ENCODE results near the gene CHCHD5.
"Not testable (repeated sequence)": the region's sequence is repeated elsewhere in the genome, so short reads cannot be mapped to it uniquely, and the experiment has no call there.

CHCHD5 gene, protein sequence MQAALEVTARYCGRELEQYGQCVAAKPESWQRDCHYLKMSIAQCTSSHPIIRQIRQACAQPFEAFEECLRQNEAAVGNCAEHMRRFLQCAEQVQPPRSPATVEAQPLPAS

DNA sequence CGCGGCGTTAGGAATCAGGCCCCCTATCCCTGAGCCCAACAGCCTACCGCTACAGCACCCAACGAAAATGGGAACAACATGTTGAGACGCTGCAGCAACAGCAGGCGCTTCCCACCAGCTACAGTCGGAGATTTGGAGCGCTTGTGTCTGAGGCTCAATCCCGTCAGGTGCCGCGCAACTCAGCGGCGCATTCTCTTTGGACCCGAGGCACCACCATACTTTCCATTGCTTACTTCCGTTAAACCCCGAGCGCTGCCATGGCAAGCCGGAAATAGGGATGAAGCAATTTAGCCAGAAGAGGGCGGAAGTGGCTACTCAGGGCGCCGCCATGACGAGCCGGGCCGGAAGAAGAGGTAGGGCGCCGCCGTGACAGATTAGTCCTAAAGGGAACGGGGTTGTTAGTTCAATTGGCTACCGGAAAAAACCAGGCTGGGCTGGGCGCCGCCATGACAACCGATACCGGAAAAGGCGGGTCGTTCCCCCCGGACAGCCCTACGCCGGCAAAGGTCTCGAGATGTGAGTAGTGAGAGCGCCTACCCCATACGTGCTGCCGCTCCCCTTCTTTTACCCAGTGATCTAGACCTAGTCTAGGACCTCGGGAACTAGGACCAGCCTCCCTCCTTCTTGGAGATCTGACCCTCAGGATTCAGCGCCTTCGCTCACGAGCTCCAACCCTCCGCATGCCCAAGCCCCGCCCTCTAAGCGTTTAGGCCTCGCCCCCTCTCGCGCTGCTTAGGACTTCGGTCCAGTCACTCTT, at the start of gene CHCHD5:
CHCHD5 (plus strand) TSS at position 476 of the 757 bp plus-strand sequence; CDS start at position 515, 39 bp downstream.
- in situ Hi-C loops (cut with HindIII; ENCODE audit: low sequenced_read_pairs) = no loop called here

DNA sequence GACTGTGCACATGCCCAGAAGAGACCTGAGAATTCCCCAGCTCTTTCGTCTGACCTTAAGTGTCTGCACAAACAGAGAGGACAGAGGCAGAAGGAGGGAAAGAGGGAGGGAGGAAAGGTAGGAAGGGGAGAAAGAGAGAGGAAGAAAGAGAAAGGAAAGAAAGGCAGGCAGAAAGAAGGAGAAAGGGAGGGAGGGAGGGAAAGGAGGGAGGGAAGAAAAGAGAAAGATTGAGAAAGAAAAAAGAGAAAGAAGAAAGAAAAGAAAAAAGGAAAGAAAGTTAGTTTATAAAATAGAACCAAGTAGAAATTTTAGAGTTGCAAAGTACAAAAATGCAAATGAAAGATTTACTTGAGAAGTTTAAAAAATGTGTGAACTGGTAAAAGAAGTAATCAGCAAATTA, 49.6 kb upstream of the CHCHD5 start:
- in situ Hi-C loops (cut with HindIII; ENCODE audit: low sequenced_read_pairs) = loop anchor here (5.0 kb wide), 1 partner anchor 42 kb away; no protein-coding TSS in a partner anchor

DNA sequence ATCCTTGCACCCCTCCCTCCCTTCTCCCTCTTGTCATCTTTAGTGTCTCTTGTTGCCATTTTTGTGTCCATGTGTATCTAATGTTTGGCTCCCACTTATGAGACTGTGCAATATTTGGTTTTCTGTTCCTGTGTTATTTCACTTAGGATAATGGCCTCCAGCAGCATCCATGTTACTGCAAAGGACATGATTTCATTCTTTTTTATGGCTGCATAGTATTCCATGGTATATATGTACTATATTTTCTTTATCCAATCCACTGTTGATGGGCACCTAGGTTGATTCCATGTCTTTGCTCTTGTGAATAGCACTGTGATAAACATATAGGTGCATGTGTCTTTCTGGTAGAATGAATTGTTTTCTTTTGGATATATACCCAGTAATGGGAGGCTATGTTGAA, 47.7 kb upstream of the CHCHD5 start:
- in situ Hi-C loops (cut with HindIII; ENCODE audit: low sequenced_read_pairs) = not testable (repeated sequence)

DNA sequence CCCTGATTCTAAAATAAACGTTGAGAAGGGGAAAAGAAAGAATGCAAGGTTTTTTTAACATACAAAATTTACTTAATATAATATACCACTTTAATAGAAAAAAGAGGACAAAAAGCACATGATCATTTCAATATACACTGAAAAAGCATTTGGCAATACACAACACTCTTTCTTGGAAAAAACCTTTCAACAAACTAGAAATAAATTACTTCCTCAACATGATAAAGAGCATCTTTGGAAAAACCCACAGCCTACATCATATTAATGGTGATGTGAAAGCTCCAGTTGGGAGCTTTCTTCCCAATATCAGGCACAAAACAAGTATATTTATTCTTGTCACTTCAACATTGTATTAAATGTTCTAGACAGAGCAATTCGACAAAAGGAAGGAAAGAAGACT, 45.1 kb upstream of the CHCHD5 start:
- in situ Hi-C loops (cut with HindIII; ENCODE audit: low sequenced_read_pairs) = no loop called here

DNA sequence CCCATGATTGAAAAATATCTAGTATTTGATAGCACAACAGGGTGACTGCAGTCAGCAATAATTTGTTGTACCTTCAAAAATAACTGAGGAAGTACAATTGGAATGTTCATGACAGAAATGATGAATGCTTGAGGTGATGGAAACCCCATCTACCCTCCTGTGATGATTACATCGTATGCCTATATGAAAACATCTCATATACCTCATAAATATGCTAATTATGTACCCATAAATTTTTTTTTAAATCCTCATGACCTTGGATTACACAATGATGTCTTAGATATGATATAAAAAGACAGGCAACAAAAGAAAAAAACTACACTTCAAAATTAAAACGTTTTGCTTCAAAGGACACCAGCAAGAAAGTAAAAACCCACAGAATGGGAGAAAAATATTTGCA, 43.5 kb upstream of the CHCHD5 start:
- in situ Hi-C loops (cut with HindIII; ENCODE audit: low sequenced_read_pairs) = no loop called here

DNA sequence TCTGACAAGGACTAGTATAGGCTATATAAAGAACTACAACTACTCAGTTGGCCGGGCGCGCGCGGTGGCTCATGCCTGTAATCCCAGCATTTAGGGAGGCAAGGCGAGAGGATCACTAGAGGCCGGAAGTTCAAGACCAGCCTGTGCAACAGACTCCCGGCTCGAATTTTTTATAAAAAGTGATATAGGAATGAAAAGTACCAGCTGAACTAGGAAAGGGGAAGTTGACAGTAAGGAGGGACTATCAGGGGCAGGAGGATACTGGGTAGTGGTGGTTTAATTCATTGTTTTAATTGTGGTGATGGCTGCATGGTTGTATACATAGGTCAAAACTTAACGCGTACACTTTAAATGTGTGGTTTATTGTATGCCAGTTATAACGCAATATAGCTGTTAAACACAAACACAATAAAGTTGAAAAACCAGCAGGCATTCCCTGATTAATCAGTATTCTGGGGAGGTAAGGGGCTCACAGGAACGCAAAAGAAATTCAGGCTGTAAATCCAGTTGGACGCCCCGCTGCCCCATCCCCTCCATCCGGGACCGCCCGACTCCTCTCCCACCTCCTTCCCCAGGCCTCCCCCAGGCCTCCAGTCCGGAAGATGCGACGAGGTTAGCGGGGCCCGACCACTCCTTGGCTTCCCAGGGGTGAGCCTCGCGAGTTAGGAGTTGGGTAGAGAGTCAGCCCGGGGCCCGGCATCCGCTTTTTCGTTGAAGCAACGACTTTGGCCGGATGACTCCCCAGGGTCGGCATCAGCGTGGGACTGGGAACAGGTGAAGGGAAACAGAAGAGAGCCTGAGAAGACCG, 42.9 kb upstream of the CHCHD5 start:
- in situ Hi-C loops (cut with HindIII; ENCODE audit: low sequenced_read_pairs) = no loop called here

DNA sequence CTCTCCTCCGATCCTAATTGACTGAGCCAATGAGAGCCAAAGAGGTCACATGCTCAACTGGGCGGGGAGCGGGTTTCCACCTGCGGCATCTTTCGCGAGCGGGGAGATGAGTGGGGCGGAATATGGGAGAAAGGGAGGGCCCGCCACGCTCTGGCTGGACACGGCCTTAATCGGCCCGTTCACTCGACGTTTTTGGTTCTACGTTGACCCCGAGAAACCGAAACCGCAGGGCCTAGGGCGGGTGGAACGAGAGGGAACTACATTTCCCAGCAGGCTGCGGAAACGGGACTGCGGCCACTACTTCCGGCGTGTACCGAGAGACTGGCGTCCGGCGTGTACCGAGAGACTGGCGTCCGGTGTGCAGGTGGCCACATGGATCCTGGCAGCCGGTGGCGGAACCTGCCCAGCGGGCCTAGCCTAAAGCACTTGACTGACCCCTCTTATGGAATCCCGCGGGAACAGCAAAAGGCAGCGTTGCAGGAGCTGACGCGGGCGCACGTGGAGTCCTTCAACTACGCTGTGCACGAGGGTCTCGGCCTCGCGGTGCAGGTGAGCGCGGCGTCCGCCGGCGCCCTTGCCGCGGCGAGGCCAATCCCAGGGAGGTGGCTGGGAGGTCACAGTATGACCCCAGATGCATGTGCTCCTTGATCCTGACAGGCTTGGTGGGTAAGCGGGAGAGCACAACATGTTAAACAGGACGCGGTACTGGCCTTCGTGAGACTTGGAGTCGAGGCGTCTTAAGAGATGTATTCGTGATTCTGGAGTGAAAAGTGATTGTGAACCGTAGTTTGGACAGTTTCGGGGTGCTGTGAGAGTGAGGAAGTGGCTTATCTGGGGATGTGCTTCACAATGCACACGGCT, 42.1 kb upstream of the CHCHD5 start, which contains the start of gene POLR1B:
POLR1B (plus strand) TSS at position 343 of the 861 bp plus-strand sequence; CDS start at position 373, 30 bp downstream.
- in situ Hi-C loops (cut with HindIII; ENCODE audit: low sequenced_read_pairs) = no loop called here

DNA sequence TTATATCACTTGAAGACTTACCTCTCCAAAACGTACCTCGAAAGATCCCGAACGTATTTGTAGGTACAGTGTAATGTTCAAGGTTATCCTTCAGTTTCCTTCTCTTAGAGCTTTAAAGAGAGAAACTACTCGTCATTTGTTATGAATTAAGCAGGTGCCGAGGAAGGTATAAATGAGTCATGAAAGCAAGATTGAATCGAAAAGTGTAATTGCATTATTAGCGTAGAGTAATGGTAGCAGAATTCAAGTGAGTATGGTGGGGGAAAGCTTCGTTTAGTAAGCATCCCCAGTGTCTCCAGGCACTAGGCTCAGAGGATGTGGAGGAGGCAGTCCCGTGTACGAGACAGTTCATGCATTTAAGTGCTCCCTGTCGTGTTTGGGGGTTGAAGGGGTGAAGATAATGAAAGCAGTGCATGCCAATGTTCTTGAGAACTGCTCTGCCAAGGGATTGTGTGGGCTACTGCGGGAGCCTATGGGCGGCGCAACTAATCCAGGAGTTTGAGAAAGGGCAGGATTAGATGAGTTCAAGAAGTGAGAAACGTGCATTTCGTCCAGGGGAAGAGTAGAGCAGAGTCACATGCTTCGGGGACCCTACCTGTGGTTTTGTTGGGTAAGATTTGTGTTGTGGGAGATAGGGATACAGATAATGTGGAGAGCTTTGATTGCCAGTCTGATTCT, 41.3 kb upstream of the CHCHD5 start:
- in situ Hi-C loops (cut with HindIII; ENCODE audit: low sequenced_read_pairs) = no loop called here

DNA sequence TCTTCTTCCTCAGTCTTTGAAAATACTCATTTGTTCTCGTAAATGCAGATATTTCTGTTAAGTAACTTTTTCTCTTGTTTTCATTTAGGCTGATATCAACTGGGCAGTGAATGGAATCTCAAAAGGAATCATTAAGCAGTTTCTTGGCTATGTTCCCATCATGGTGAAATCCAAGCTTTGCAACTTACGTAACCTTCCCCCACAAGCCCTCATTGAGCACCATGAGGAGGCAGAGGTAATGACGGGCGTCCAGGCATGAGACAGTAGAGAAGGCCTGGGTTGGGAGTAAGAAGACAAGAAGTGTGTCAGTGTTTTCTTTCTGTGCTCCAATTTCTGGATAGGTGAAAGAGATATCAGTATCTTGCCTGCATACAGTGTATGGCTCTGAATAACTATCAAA, 37.1 kb upstream of the CHCHD5 start:
- in situ Hi-C loops (cut with HindIII; ENCODE audit: low sequenced_read_pairs) = loop anchor here (5.0 kb wide), 1 partner anchor 60 kb away; no protein-coding TSS in a partner anchor

DNA sequence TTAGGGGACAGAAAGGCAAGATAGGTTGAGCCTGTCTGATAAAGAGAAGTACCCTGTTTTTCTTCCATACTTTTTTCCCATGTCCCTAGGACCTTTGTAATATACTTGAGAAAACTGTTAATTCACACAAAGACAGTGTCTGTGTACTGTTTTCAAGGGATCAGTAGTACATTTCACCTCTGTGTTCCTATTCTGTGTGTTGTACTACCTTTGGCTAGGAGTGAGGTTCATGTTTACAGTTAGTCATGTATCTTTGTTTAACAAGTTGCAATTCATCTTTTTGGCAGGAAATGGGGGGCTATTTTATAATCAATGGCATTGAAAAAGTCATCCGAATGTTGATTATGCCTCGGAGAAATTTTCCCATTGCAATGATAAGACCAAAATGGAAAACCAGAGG, 35.4 kb upstream of the CHCHD5 start:
- in situ Hi-C loops (cut with HindIII; ENCODE audit: low sequenced_read_pairs) = loop anchor here (5.0 kb wide), 1 partner anchor 62 kb away; no protein-coding TSS in a partner anchor

DNA sequence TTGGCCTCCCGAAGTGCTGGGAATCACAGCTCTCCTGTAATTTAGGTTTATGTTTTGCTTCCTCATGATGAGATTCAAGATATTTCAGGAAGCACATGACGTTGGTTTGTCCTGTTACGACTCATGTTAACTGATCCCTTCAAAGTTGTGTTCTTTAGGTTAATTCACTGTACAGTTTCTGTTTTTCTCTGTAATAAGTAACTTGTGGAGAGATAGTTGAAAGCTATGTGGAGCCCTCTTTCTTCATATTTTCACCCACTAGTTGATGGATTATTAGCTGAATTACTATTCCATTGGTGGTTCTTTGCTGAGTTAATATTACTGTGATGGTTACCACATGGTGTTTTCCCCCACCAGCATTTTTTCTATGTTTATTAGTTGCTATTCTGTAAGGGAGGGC, 18.3 kb upstream of the CHCHD5 start:
- in situ Hi-C loops (cut with HindIII; ENCODE audit: low sequenced_read_pairs) = no loop called here

DNA sequence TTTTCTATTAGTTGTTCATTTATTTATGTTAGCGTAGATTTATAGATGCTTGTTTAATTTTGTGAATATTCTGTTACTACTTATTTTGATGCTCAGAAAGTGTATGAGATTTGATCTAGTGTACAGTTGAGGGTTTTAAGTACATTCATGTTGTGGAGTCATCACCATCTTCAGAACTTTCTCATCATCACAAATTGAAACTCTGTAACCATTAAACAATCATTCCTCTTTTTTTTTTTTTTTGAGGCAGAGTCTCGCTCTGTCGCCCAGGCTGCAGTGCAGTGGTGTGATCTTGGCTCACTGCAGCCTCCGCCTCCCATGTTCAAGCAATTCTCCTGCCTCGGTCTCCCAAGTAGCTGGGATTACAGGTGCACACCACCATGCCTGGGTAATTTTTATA, 17.9 kb upstream of the CHCHD5 start:
- in situ Hi-C loops (cut with HindIII; ENCODE audit: low sequenced_read_pairs) = not testable (repeated sequence)

DNA sequence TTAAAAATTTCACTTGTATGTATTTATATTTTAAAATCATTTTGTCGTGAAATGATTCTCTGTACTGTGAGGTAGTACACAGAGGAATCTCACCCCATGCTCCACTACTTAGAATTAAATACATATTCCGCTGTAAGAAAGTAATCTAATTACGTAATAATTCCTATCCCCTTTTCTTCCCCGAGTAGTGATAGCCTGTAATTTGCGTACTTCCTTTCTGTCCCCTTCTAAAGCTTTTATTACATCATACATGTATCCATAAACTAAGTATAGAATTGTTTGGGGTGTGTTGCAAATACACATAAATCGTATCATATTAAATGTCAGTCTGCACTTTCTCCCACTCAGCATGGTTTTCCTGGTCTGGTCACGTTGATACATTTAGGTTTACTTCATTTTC, 12.4 kb upstream of the CHCHD5 start:
- in situ Hi-C loops (cut with HindIII; ENCODE audit: low sequenced_read_pairs) = no loop called here

DNA sequence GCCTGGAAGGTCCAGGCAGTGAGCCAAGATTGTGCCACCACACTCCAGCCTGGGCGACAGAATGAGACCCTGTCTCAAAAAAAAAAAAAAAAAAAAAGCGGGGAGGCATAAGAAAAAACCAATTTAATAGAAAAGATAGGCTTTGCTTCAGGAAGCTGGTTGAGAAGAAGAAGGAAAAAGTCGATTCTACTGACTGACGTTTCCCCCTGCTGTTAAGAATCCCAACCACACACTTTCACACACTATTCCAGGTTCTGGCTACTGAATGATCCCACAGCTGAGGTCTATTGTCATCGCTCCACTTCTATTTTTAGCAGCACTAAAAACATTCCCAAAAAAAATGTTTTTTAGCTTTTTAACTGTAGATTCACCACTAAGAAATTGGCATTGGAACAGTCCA, 6.7 kb upstream of the CHCHD5 start:
- in situ Hi-C loops (cut with HindIII; ENCODE audit: low sequenced_read_pairs) = loop anchor here (5.0 kb wide), 1 partner anchor 45 kb away; no protein-coding TSS in a partner anchor

DNA sequence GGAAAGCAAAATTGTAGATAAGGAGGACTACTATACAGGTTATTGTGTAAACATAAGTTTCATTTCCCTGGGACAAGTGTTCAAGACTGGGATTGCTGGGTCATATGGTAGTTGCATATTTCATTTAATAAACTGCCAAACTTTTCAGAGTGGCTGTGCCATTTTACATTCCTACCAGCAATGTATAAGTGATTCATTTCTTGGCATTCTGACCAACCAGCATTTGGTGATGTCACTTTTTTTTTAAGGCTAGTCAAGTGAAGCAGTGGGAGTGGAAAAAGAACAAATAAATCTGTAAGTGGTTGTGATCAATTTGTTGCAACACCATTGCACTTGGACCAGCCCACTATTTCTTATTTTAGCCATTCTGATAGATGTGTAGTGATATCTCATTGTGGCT, 5.2 kb upstream of the CHCHD5 start:
- in situ Hi-C loops (cut with HindIII; ENCODE audit: low sequenced_read_pairs) = loop anchor here (5.0 kb wide), 1 partner anchor 47 kb away; no protein-coding TSS in a partner anchor

DNA sequence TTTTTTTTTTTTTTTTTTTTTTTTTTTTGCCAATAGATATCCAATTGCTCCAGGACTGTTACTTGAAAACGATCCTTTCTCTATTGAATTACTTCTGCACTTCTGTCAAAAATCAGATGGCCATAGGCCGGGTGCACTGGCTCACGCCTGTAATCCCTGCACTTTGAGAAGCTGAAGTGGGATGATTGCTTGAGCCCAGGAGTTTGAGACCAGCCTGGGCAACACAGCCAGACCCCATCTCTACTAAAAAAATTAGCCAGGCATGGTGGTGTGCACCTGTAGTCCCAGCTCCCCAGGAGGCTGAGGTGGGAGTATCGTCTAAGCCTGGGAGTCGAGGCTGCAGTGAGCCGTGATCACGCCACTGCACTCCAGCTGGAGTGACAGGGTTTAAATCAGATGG, 4.3 kb upstream of the CHCHD5 start:
- in situ Hi-C loops (cut with HindIII; ENCODE audit: low sequenced_read_pairs) = no loop called here

DNA sequence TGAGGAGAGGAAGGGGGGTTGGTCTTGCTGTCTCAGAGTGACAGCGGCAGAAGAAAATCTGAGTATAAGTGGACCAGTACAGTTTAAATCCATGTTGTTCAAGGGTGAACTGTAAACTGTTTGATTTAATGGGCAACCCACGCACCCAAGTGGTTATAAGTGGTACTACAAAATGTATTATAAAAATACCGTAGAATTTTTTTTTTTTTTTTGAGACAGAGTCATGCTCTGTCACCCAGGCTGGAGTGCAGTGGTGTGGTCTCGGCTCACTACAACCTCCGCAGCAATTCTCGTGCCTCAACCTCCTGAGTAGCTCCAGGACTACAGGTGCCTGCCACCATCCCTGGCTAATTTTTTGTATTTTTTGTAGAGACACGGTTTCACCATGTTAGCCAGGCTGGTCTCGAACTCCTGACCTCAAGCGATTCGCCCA, 2.1 kb upstream of the CHCHD5 start:
- in situ Hi-C loops (cut with HindIII; ENCODE audit: low sequenced_read_pairs) = no loop called here

DNA sequence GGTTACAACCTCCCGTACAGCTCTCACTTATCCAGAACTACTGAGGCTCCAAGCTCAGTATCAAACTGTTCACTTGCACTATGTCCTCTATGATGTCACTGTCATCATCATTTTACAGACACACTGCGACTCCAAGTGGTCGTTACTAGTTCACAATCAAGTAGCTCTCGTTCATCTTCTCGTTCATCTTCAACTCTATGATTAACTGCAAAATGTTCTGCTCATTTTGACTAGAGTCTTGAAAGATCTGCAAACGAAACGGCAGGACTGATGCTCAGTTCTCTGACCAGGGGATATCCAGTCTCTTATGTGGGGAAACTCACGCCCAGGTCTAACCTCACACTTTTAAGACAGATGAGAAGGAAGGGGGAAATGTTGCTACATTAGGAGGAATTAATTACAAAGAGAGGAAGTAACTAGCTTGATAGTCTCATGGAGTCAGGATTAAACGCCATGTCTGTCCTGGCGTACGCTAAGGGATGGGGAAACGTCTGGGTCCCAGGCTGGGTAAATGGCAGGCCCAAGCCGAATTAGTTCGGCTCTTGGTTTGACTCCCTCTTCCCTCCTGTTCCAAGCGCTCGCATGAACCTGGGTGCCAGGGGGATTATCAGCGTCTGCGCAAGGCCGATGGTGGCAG, 794 bp upstream of the CHCHD5 start:
- in situ Hi-C loops (cut with HindIII; ENCODE audit: low sequenced_read_pairs) = no loop called here

DNA sequence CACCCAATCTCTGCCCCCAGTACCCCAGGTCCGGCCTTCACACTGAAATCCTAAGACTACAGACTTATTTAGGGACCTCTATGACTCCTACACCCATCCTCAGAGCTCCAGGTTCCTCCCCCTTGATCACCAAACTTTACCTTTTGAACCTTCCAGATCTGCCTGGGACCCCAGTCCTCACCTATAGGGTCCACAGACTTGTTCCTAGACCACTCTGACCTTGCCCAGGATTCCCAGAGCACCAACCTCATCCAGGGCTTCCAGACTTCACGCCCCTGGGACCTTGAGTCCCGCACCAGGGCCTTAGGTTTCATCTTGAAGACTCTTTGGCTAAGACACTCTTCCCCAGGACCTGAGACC, 462 bp downstream of the CHCHD5 start:
- in situ Hi-C loops (cut with HindIII; ENCODE audit: low sequenced_read_pairs) = no loop called here

DNA sequence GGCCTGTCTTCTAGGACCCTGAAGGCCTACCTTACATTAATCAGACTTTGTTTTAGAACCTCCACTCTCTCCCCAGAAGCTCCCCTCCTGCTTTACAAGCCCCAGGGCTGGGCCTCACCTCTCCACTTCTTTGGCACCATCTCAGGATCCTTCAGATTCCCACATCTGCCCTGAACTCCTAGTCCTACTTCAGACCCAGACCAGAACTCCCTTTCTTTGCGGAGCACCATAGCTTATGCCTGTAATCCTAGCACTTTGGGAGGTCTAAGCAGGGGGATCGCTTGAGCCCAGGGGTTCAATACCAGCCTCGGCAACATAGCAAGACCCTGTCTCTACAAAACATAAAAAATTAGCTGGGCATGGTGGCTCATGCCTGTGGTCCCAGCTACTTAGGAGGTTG, 991 bp downstream of the CHCHD5 start:
- in situ Hi-C loops (cut with HindIII; ENCODE audit: low sequenced_read_pairs) = no loop called here

Data from endothelial cell of hepatic sinusoid (primary cell).